Neural cell (in vitro differentiated cells): Measurements from ENCODE around the gene PGAP6. TPM values are rescaled to one million over a fixed set of nuclear protein-coding genes. Genes with fewer than 3 reads are reported as not detected.

Source experiments
- H2AFZ ChIP-seq: fragments of 200-600, 300-800 bp; sonication (generic), shearing (Covaris generic); 2 replicates; pipeline ENCODE4 v1.6.0; 2014; ENCODE audit warnings: low read depth, mild to moderate bottlenecking, antibody characterized with exemption, low read length, moderate library complexity
- H3F3A ChIP-seq: fragments of 200-600 bp; shearing (Covaris generic); 2 replicates; pipeline ENCODE4 v1.6.1; 2016; ENCODE audit warnings: mild to moderate bottlenecking, moderate library complexity, mixed read lengths, antibody characterized with exemption, low read length; ENCODE audit not compliant: insufficient read depth, poor library complexity, severe bottlenecking
- H3K27ac ChIP-seq: fragments of 200-600, 300-800 bp; sonication (generic), shearing (Covaris generic); 2 replicates; pipeline ENCODE4 v1.5.1; 2014; ENCODE audit warnings: mild to moderate bottlenecking, low read length, moderate library complexity
- H3K27me3 ChIP-seq: fragments of 300-800, 200-600 bp; sonication (generic), shearing (Covaris generic); 2 replicates; pipeline ENCODE4 v1.6.0; 2014; ENCODE audit warnings: mild to moderate bottlenecking, low read depth, low read length, moderate library complexity; ENCODE audit not compliant: insufficient read depth
- H3K36me3 ChIP-seq: fragments of 300-800, 200-600 bp; sonication (generic), shearing (Covaris generic); 2 replicates; pipeline ENCODE4 v1.5.1; 2014; ENCODE audit warnings: mild to moderate bottlenecking, antibody characterized with exemption, low read length, moderate library complexity; ENCODE audit not compliant: insufficient read depth
- H3K4me2 ChIP-seq: fragments of 300-800, 200-600 bp; sonication (generic), shearing (Covaris generic); 2 replicates; pipeline ENCODE4 v1.6.0; 2014; ENCODE audit warnings: mild to moderate bottlenecking, low read length
- H3K4me3 ChIP-seq: fragments of 300-800, 200-600 bp; sonication (generic), shearing (Covaris generic); 2 replicates; pipeline ENCODE4 v1.5.1; 2014; ENCODE audit warnings: mild to moderate bottlenecking, low read length, moderate library complexity
- H3K79me2 ChIP-seq: fragments of 200-600 bp; shearing (Covaris generic); replicated peaks from 2 replicates; pipeline ENCODE4 v1.6.0; 2014; ENCODE audit warnings: mild to moderate bottlenecking, low read length, moderate library complexity; ENCODE audit not compliant: insufficient read depth
- H3K9ac ChIP-seq: fragments of 300-800, 200-600 bp; sonication (generic), shearing (Covaris generic); 2 replicates; pipeline ENCODE4 v1.6.1; 2016; ENCODE audit warnings: mild to moderate bottlenecking, low read length, mixed read lengths
- H3K9me2 ChIP-seq: fragments of 200-600 bp; shearing (Covaris generic); 2 replicates; pipeline ENCODE4 v1.6.1; 2016; ENCODE audit warnings: mild to moderate bottlenecking, low read length, mixed read lengths; ENCODE audit not compliant: insufficient read depth
- H3K9me3 ChIP-seq: fragments of 200-600, 300-800 bp; sonication (generic), shearing (Covaris generic); 2 replicates; pipeline ENCODE4 v1.6.1; 2016; ENCODE audit warnings: mild to moderate bottlenecking, mixed run types, low read length, moderate library complexity, mixed read lengths
- H4K20me1 ChIP-seq: fragments of 200-600 bp; shearing (Covaris generic); 2 replicates; pipeline ENCODE4 v1.6.1; 2016; ENCODE audit warnings: mild to moderate bottlenecking, mixed run types; ENCODE audit not compliant: insufficient read depth
- CTCF ChIP-seq: fragments of 450-650 bp; IDR thresholded peaks from 2 replicates; pipeline ENCODE4 v1.5.1; 2014; ENCODE audit warnings: antibody characterized with exemption, mild to moderate bottlenecking, moderate library complexity; ENCODE audit not compliant: poor library complexity, severe bottlenecking
- EP300 ChIP-seq: fragments of 450-650 bp; conservative IDR thresholded peaks from 2 replicates; pipeline ENCODE4 v1.6.1; 2014; ENCODE audit warnings: antibody characterized with exemption, mild to moderate bottlenecking, moderate library complexity; ENCODE audit not compliant: poor library complexity, severe bottlenecking
- EZH2 ChIP-seq: fragments of 200-600, 300-800 bp; shearing (Covaris generic), sonication (generic); IDR thresholded peaks from 2 replicates; pipeline ENCODE4 v1.6.1; 2014; ENCODE audit warnings: antibody characterized with exemption, low read length, borderline replicate concordance, mild to moderate bottlenecking; ENCODE audit not compliant: insufficient read depth, poor library complexity, severe bottlenecking
- MXI1 ChIP-seq: fragments of 450-650 bp; conservative IDR thresholded peaks from 2 replicates; pipeline ENCODE4 v1.6.1; 2014; ENCODE audit warnings: antibody characterized with exemption, mild to moderate bottlenecking; ENCODE audit not compliant: poor library complexity, severe bottlenecking
- POLR2AphosphoS5 ChIP-seq: IDR thresholded peaks from 2 replicates; pipeline ENCODE4 v1.6.1; 2012
- RAD21 ChIP-seq: fragments of 450-650 bp; conservative IDR thresholded peaks from 2 replicates; pipeline ENCODE4 v1.6.1; 2014; ENCODE audit warnings: antibody characterized with exemption, mild to moderate bottlenecking, moderate library complexity
- REST ChIP-seq: IDR thresholded peaks from 2 replicates; pipeline ENCODE4 v1.6.1; 2012; ENCODE audit warnings: borderline replicate concordance
- SMC3 ChIP-seq: fragments of 450-650 bp; conservative IDR thresholded peaks from 2 replicates; pipeline ENCODE4 v1.6.1; 2014; ENCODE audit warnings: antibody characterized with exemption, mild to moderate bottlenecking, moderate library complexity; ENCODE audit not compliant: poor library complexity
- TAF1 ChIP-seq: IDR thresholded peaks from 2 replicates; pipeline ENCODE4 v1.6.1; 2012; ENCODE audit warnings: low read depth
- polyA plus RNA-seq: library from polyadenylated mRNA; depleted of rRNA; stranded (reverse); fragments of >200 nt; gene quantifications from 2 replicates; pipeline ENCODE4 v1.2.3, GENCODE V29; 2014

The PGAP6 gene
- polyA plus RNA-seq, 1 donor from 2014 or later = 47.3 TPM

GRCh38 chr16:375212-375611 lies 6.6 kb downstream of the PGAP6 start:
- Histone ChIP-seq H3K36me3 (no peaks in the 10 kb centered on the region), H4K20me1 (peaks cover 4% of the 10 kb centered on the region), H3K9me3 (no peaks in the 10 kb centered on the region), H3K9ac (no peak overlapping the region), H2AFZ (no peak overlapping the region), H3K27me3 (no peaks in the 10 kb centered on the region), H3K79me2 (peaks cover 4% of the 10 kb centered on the region), H3F3A (no peaks in the 10 kb centered on the region), H3K9me2 (no peaks in the 10 kb centered on the region), H3K4me3 (no peak overlapping the region), H3K27ac (no peak overlapping the region), H3K4me2 (no peak overlapping the region)
- TF ChIP-seq POLR2AphosphoS5 (no peak), EZH2 (no peak), CTCF (no peak), MXI1 (no peak), TAF1 (no peak), SMC3 (no peak), RAD21 (no peak), REST (no peak), EP300 (no peak)

GRCh38 chr16:374616-374926 lies 7.2 kb downstream of the PGAP6 start:
- Histone ChIP-seq H4K20me1 (peaks cover 4% of the 10 kb centered on the region), H3F3A (no peaks in the 10 kb centered on the region), H3K79me2 (no peaks in the 10 kb centered on the region), H3K27me3 (no peaks in the 10 kb centered on the region), H3K4me2 (no peak overlapping the region), H2AFZ (no peak overlapping the region), H3K9ac (no peak overlapping the region), H3K4me3 (no peak overlapping the region), H3K9me3 (no peaks in the 10 kb centered on the region), H3K36me3 (no peaks in the 10 kb centered on the region), H3K9me2 (no peaks in the 10 kb centered on the region), H3K27ac (no peak overlapping the region)
- TF ChIP-seq POLR2AphosphoS5 (no peak), MXI1 (no peak), SMC3 (no peak), EZH2 (no peak), CTCF (no peak), RAD21 (no peak), TAF1 (no peak), EP300 (no peak), REST (no peak)
